B cell (primary cell): ENCODE data around the gene TNRC6A. TPM values are rescaled to one million over a fixed set of nuclear protein-coding genes. Genes with fewer than 3 reads are reported as not detected.
A peak's percentile ranks its signal among the peaks of the same experiment; 100 is the strongest.

ENCODE experiments used
- ATAC-seq: fragments of 200-7000 bp; cut with Tn5 transposase; one replicate; pipeline ENCODE4 v1.10.0; 2021; ENCODE audit warnings: low read depth, mild to moderate bottlenecking, moderate number of reproducible peaks, moderate library complexity
- CTCF ChIA-PET: fragments of 350-600 bp; sonication (Branson Sonifier 250); formaldehyde crosslinking; loops from one replicate; lab custom pipeline; 2021; ENCODE audit warnings: antibody characterized with exemption, inconsistent platforms; lab: Charles Lee
- POLR2A ChIA-PET: fragments of 350-600 bp; sonication (Branson Sonifier 250); formaldehyde crosslinking; loops from one replicate; lab custom pipeline; 2021; ENCODE audit warnings: antibody characterized with exemption; lab: Charles Lee
- DNase-seq: peaks from one replicate; pipeline ENCODE4 v3.0.0; 2013
- H2AFZ ChIP-seq: 2 replicates; pipeline ENCODE4 v1.6.1; 2012; ENCODE audit warnings: mild to moderate bottlenecking, low read depth, low read length; ENCODE audit not compliant: insufficient read depth, poor library complexity, severe bottlenecking
- H3K27ac ChIP-seq, 2 donors: 1 replicate in 1 of 2; 2 replicates in 1 of 2; pipeline ENCODE4 v1.5.1; 2012 to 2013; ENCODE audit warnings: low read length in 2 of 2, mild to moderate bottlenecking in 2 of 2, moderate library complexity in 1 of 2
- H3K27me3 ChIP-seq, 4 experiments: fragments of 200-600 bp in 1 of 4; sonication (generic) in 1 of 4; replicated peaks in 1 of 4; 1 replicate in 2 of 4; 2 replicates in 2 of 4; pipeline versions ENCODE4 v1.6.1 to v1.7.0; 2013 to 2016; ENCODE audit warnings: low read length in 3 of 4, mild to moderate bottlenecking in 2 of 4, mixed read lengths in 1 of 4, moderate library complexity in 1 of 4; ENCODE audit not compliant: insufficient read depth in 4 of 4, control insufficient read depth in 3 of 4; ENCODE audit errors: control extremely low read depth in 1 of 4
- H3K36me3 ChIP-seq, 2 experiments: replicated peaks in 1 of 2; 1 replicate in 1 of 2; 2 replicates in 1 of 2; pipeline versions ENCODE4 v1.6.1 to v1.7.1; 2013; ENCODE audit warnings: low read length in 1 of 2; ENCODE audit not compliant: insufficient read depth in 2 of 2, control insufficient read depth in 1 of 2; ENCODE audit errors: control extremely low read depth in 1 of 2, extremely low read depth in 1 of 2
- H3K4me1 ChIP-seq, 2 donors: fragments of 200-600 bp in 1 of 2; sonication (generic) in 1 of 2; 1 replicate in 1 of 2; 2 replicates in 1 of 2; pipeline versions ENCODE4 v1.5.1 to v1.6.1; 2013 to 2017; ENCODE audit warnings: low read length in 2 of 2; ENCODE audit not compliant: control insufficient read depth in 2 of 2, insufficient read depth in 2 of 2
- H3K4me2 ChIP-seq: replicated peaks from 2 replicates; pipeline ENCODE3; 2012; ENCODE audit warnings: mild to moderate bottlenecking, low read depth, low read length; ENCODE audit not compliant: poor library complexity, severe bottlenecking
- H3K4me3 ChIP-seq, 5 experiments: fragments of 200-600 bp in 1 of 5; sonication (generic) in 1 of 5; 1 replicate in 3 of 5; 2 replicates in 2 of 5; pipeline versions ENCODE4 v1.5.1 to v1.7.0; 2011 to 2016; ENCODE audit warnings: low read length in 4 of 5, mild to moderate bottlenecking in 4 of 5, low read depth in 2 of 5, control low read depth in 1 of 5, moderate library complexity in 1 of 5; ENCODE audit not compliant: insufficient read depth in 1 of 5; ENCODE audit errors: control extremely low read depth in 1 of 5, extremely low read depth in 1 of 5
- H3K79me2 ChIP-seq: fragments of 200-600 bp; sonication (generic); one replicate; pipeline ENCODE4 v1.6.0; 2016; ENCODE audit warnings: low read length; ENCODE audit not compliant: control insufficient read depth, insufficient read depth
- H3K9ac ChIP-seq: fragments of 200-600 bp; sonication (generic); 2 replicates; pipeline ENCODE4 v1.6.1; 2017; ENCODE audit warnings: mild to moderate bottlenecking, low read length, moderate library complexity
- H3K9me3 ChIP-seq, 3 donors: one replicate each; pipeline versions ENCODE4 v1.6.1 to v1.7.1; 2013; ENCODE audit warnings: low read length in 2 of 3; ENCODE audit not compliant: control insufficient read depth in 2 of 3, insufficient read depth in 1 of 3; ENCODE audit errors: control extremely low read depth in 1 of 3
- H4K20me1 ChIP-seq: 2 replicates; pipeline ENCODE4 v1.6.0; 2012; ENCODE audit warnings: mild to moderate bottlenecking, low read length; ENCODE audit not compliant: insufficient read depth, control insufficient read depth, poor library complexity, severe bottlenecking
- H3K27ac Mint-ChIP-seq: one replicate; pipeline ENCODE4 v1.8.0; 2021; ENCODE audit warnings: mixed read lengths
- H3K27me3 Mint-ChIP-seq: one replicate; pipeline ENCODE4 v1.8.0; 2021; ENCODE audit warnings: mixed read lengths
- H3K4me1 Mint-ChIP-seq: one replicate; pipeline ENCODE4 v1.8.0; 2021; ENCODE audit warnings: mixed read lengths
- H3K4me3 Mint-ChIP-seq: one replicate; pipeline ENCODE4 v1.8.0; 2021; ENCODE audit warnings: mixed read lengths
- H3K9me3 Mint-ChIP-seq: one replicate; pipeline ENCODE4 v1.8.0; 2022; ENCODE audit warnings: mixed read lengths; ENCODE audit not compliant: insufficient read depth
- CTCF ChIP-seq: fragments of 200-600 bp; IDR thresholded peaks from one replicate; pipeline ENCODE4 v1.8.0; 2022; ENCODE audit warnings: antibody characterized with exemption, mild to moderate bottlenecking
- EZH2 ChIP-seq: IDR thresholded peaks from 2 replicates; pipeline ENCODE4 v1.6.1; 2012; ENCODE audit warnings: borderline replicate concordance, low read depth, mild to moderate bottlenecking, moderate library complexity, low read length; ENCODE audit not compliant: insufficient read depth, poor library complexity, severe bottlenecking
- WGBS: methylation state at CpG from one replicate; pipeline ENCODE4 v1.1.5; 2013; ENCODE audit warnings: missing lambda C conversion rate; ENCODE audit not compliant: insufficient coverage; 5-methylcytosine and 5-hydroxymethylcytosine counted together
- intact Hi-C: fragments of 100-400 bp; cut with micrococcal nuclease; formaldehyde crosslinking; loops from one replicate; pipeline ENCODE4 v1.10.0; 2022
- polyA plus RNA-seq: library from polyadenylated mRNA; depleted of rRNA; stranded (reverse); fragments of >200 nt; gene quantifications from 2 replicates; pipeline ENCODE4 v1.2.3, GENCODE V29; 2012
- total RNA-seq, 2 donors: library from RNA; stranded (reverse); fragments of 120-200 nt in 1 of 2; gene quantifications; 1 replicate in 1 of 2; 2 replicates in 1 of 2; pipeline versions ENCODE4 v1.2.3 to v1.2.4, GENCODE V29; 2013 to 2022

TNRC6A gene
- total and polyA plus RNA-seq, 2 donors (not counting 1 experiment from before 2014, with no cell fraction given), result 79.3 to 104 TPM

GRCh38 chr16:24734382-24734781 lies 4.9 kb downstream of the TNRC6A start:
- Histone ChIP-seq H3K9ac (no peak overlapping the region), H3K79me2 (peaks cover 81% of the 10 kb centered on the region), H3K4me2 (no peak overlapping the region), H3K9me3 (no peaks in the 10 kb centered on the region), H3K4me3 (no peak overlapping the region), H3K36me3 (peaks cover 0 to 20% of the 10 kb centered on the region in 2 experiments), H4K20me1 (peaks cover 15% of the 10 kb centered on the region), H3K27ac (no peak overlapping the region), H3K4me1 (peaks cover 27 to 31% of the 10 kb centered on the region in 2 donors), H2AFZ (no peak overlapping the region), H3K27me3 (no peaks in the 10 kb centered on the region)
- no peaks in the 10 kb centered on the region for H3K9me3 Mint-ChIP-seq
- no peaks in the 10 kb centered on the region for H3K27me3 Mint-ChIP-seq
- intact Hi-C loops, result no loop called here
- H3K27ac Mint-ChIP-seq, result no peak overlapping the region
- TF ChIP-seq CTCF (no peak), EZH2 (no peak)
- ChIA-PET POLR2A (interaction anchor here (0.6 kb wide), 1 partner anchor 101 kb away, joined by 3 read pairs; no protein-coding TSS in a partner anchor), CTCF (interaction anchor here (0.7 kb wide), 1 partner anchor 43 kb away, joined by 3 read pairs; no protein-coding TSS in a partner anchor)
- DNase-seq (no peak), ATAC-seq (no peak)
- no peak overlapping the region for H3K4me3 Mint-ChIP-seq
- no CpG with 5 or more reads among the region's 1 CpG for WGBS
- peaks cover 70% of the 10 kb centered on the region for H3K4me1 Mint-ChIP-seq

- Histone ChIP-seq H3K27ac (peak overlapping the region in 1 of 2 donors; percentile 52), H3K4me1 (peaks cover 30 to 35% of the 10 kb centered on the region in 2 donors), H2AFZ (no peak overlapping the region), H4K20me1 (peaks cover 39% of the 10 kb centered on the region), H3K9me3 (no peaks in the 10 kb centered on the region), H3K9ac (no peak overlapping the region), H3K27me3 (no peaks in the 10 kb centered on the region), H3K36me3 (peaks cover 0 to 20% of the 10 kb centered on the region in 2 experiments), H3K4me2 (peak overlapping the region; percentile 14), H3K79me2 (peaks cover 88% of the 10 kb centered on the region), H3K4me3 (no peak overlapping the region)
- Mint-ChIP-seq H3K4me3 (no peak overlapping the region), H3K9me3 (no peaks in the 10 kb centered on the region), H3K4me1 (peaks cover 73% of the 10 kb centered on the region), H3K27me3 (no peaks in the 10 kb centered on the region), H3K27ac (peak overlapping the region; percentile 10)
- DNase-seq (no peak), ATAC-seq (no peak)
- ChIA-PET CTCF (no interaction called here), POLR2A (interaction anchor here (0.6 kb wide), 1 partner anchor 320 kb away, joined by 3 read pairs; no protein-coding TSS in a partner anchor)
- intact Hi-C loops, result loop anchor here (2.0 kb wide), 1 partner anchor 16 kb away; no protein-coding TSS in a partner anchor
- TF ChIP-seq CTCF (no peak), EZH2 (no peak)
- 93% methylated on average over 2 of the region's 5 CpGs for WGBS
Observed at GRCh38 chr16:24736758-24737157, 7.3 kb downstream of the TNRC6A start.
